ENCODE measurements around the gene RALGDS. TPM values are rescaled to one million over a fixed set of nuclear protein-coding genes. Genes with fewer than 3 reads are reported as not detected.

Gene RALGDS
- total RNA-seq, 1 experiment from 2014 or later = 24.8 TPM

- no peaks in the 10 kb centered on the region for H3K9me3 ChIP-seq (ENCODE audit: insufficient read depth, low read depth)
- DNase-seq = no peak
- BruUV-seq (replicated peaks) = no TSS peak
- no peaks in the 10 kb centered on the region for H3K4me1 ChIP-seq (replicated peaks; ENCODE audit: insufficient read depth)
- H3K9me2 ChIP-seq (ENCODE audit: insufficient read depth) = no peaks in the 10 kb centered on the region
- H3K4me2 ChIP-seq = no peak overlapping the region
- H3K36me3 ChIP-seq (ENCODE audit: low read depth) = no peaks in the 10 kb centered on the region
- peaks cover 4% of the 10 kb centered on the region; the same call in 1 of the 2 replicates for H3F3A ChIP-seq (ENCODE audit: insufficient read depth, low read depth)
- H3K4me3 ChIP-seq = no peak overlapping the region
- H2AFZ ChIP-seq = no peak overlapping the region
- no peak overlapping the region for H3K27ac ChIP-seq
- peaks cover 17% of the 10 kb centered on the region for H3K27me3 ChIP-seq (ENCODE audit: insufficient read depth, low read depth)
- ChIA-PET POLR2A (ENCODE audit: unreplicated experiment) (interaction anchor here (1.2 kb wide), 1 partner anchor 50 kb away, joined by 24 read pairs; no protein-coding TSS in a partner anchor), CTCF (interaction anchor here (0.7 to 1.1 kb wide), 3 partner anchors 13 to 187 kb away, joined by 3 read pairs; partner anchors contain the start of genes GTF3C5, MED22 and RPL7A)
- no peaks in the 10 kb centered on the region for H4K20me1 ChIP-seq (ENCODE audit: insufficient read depth)
- intact Hi-C loops (cut with micrococcal nuclease; ENCODE audit: unreplicated experiment) = no loop called here
- H3K79me2 ChIP-seq (ENCODE audit: low read depth) = no peaks in the 10 kb centered on the region
- TF ChIP-seq EZH2 (IDR thresholded peaks at IDR 0.05; ENCODE audit: low read depth) = no peak
- TF ChIP-seq, protein P1, sequence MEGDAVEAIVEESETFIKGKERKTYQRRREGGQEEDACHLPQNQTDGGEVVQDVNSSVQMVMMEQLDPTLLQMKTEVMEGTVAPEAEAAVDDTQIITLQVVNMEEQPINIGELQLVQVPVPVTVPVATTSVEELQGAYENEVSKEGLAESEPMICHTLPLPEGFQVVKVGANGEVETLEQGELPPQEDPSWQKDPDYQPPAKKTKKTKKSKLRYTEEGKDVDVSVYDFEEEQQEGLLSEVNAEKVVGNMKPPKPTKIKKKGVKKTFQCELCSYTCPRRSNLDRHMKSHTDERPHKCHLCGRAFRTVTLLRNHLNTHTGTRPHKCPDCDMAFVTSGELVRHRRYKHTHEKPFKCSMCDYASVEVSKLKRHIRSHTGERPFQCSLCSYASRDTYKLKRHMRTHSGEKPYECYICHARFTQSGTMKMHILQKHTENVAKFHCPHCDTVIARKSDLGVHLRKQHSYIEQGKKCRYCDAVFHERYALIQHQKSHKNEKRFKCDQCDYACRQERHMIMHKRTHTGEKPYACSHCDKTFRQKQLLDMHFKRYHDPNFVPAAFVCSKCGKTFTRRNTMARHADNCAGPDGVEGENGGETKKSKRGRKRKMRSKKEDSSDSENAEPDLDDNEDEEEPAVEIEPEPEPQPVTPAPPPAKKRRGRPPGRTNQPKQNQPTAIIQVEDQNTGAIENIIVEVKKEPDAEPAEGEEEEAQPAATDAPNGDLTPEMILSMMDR (conservative IDR thresholded peaks at IDR 0.05) = no peak
Observed at GRCh38 chr9:133161547-133161950, 40.5 kb upstream of the RALGDS start.

DNA sequence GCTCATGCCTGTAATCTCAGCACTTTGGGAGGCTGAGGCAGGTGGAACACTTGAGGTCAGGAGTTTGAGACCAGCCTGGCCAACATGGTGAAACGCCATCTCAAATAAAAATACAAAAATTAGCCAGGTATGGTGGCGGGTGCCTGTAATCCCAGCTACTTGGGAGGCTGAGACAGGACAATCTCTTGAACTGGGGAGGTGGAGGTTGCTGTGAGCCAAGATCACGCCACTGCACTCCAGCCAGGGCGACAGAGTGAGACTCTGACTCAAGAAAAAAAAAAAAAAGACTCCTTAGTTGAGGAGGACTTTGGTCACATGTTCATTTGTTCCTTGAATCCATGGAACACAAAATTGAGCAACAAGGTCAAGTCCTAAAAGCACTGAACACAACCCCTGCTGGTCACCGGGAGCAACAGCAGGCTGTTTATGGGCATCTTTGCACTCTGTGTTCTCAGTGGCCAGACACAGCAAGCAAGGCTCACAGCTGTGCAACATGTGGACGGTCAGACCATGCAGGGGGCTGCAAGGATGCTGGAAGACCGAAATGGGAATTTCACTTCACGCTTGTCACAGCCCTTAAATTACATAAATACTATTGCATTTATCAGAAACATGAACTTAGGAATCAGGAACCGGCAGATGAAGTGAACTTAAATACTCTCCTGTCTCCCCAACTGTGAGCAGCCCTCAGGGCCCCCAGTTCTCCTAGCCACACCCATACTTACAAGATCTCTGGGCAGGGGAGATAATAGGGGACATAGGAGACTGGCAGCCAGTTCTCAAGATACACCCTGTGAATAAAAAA is 39.9 kb upstream of the RALGDS start:
- Histone ChIP-seq H3K27ac (no peak overlapping the region), H3F3A (ENCODE audit: insufficient read depth, low read depth) (peaks cover 1% of the 10 kb centered on the region; the same call in 1 of the 2 replicates), H3K79me2 (ENCODE audit: low read depth) (no peaks in the 10 kb centered on the region), H3K9me3 (ENCODE audit: insufficient read depth, low read depth) (no peaks in the 10 kb centered on the region), H3K36me3 (ENCODE audit: low read depth) (no peaks in the 10 kb centered on the region), H3K27me3 (ENCODE audit: insufficient read depth, low read depth) (peaks cover 17% of the 10 kb centered on the region), H3K4me1 (replicated peaks; ENCODE audit: insufficient read depth) (no peaks in the 10 kb centered on the region), H3K4me3 (no peak overlapping the region), H2AFZ (no peak overlapping the region), H3K9me2 (ENCODE audit: insufficient read depth) (no peaks in the 10 kb centered on the region), H3K4me2 (no peak overlapping the region), H4K20me1 (ENCODE audit: insufficient read depth) (no peaks in the 10 kb centered on the region)
- ChIA-PET POLR2A (ENCODE audit: unreplicated experiment) (interaction anchor here (1.2 kb wide), 1 partner anchor 49 kb away, joined by 24 read pairs; no protein-coding TSS in a partner anchor), CTCF (interaction anchor here (0.5 to 1.1 kb wide), 4 partner anchors 11 to 187 kb away, joined by 3 to 9 read pairs (median 3); partner anchors contain the start of genes GTF3C5, MED22 and RPL7A)
- intact Hi-C loops (cut with micrococcal nuclease; ENCODE audit: unreplicated experiment) = no loop called here
- no TSS peak for BruUV-seq (replicated peaks)
- no peak for TF ChIP-seq EZH2 (IDR thresholded peaks at IDR 0.05; ENCODE audit: low read depth)
- TF ChIP-seq, protein P1 (conservative IDR thresholded peaks at IDR 0.05) = peak; percentile 78
- peak; percentile 50 to 71 for DNase-seq

DNA sequence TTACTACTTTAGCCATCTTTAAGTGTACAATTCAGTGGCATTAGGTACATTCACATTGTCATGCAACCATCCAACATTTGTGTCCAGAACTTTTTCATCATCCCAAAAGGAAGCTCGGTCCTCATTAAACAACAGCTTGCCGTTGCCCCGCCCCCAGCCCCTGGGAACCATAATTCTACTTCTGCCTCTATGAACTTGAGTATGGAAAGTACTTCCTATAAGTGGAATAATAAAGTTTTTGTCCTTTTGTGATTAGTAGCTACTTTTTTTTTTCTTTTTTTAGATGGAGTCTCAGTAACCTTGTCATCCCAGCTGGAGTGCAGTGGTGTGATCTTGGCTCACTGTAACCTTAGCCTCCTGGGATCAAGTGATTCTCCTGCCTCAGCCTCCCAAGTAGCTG is 37.7 kb upstream of the RALGDS start:
- ChIA-PET CTCF (interaction anchor here (0.7 kb wide), 1 partner anchor 226 kb away, joined by 6 read pairs; no protein-coding TSS in a partner anchor), POLR2A (ENCODE audit: unreplicated experiment) (no interaction called here)
- Histone ChIP-seq H4K20me1 (ENCODE audit: insufficient read depth) (no peaks in the 10 kb centered on the region), H3K4me2 (no peak overlapping the region), H3K9me2 (ENCODE audit: insufficient read depth) (no peaks in the 10 kb centered on the region), H3F3A (ENCODE audit: insufficient read depth, low read depth) (no peaks in the 10 kb centered on the region), H3K4me3 (no peak overlapping the region), H3K9me3 (ENCODE audit: insufficient read depth, low read depth) (no peaks in the 10 kb centered on the region), H3K79me2 (ENCODE audit: low read depth) (no peaks in the 10 kb centered on the region), H3K4me1 (replicated peaks; ENCODE audit: insufficient read depth) (no peaks in the 10 kb centered on the region), H3K36me3 (ENCODE audit: low read depth) (no peaks in the 10 kb centered on the region), H3K27me3 (ENCODE audit: insufficient read depth, low read depth) (peaks cover 17% of the 10 kb centered on the region), H2AFZ (no peak overlapping the region), H3K27ac (no peak overlapping the region)
- intact Hi-C loops (cut with micrococcal nuclease; ENCODE audit: unreplicated experiment) = no loop called here
- DNase-seq = no peak
- TF ChIP-seq EZH2 (IDR thresholded peaks at IDR 0.05; ENCODE audit: low read depth) = no peak
- TF ChIP-seq, protein P1 (conservative IDR thresholded peaks at IDR 0.05) = no peak
- no TSS peak for BruUV-seq (replicated peaks)

Data from PC-9 (cell line).